DOHH2 (cell line): ENCODE data around the gene MICAL1.

Experiments
- H3F3A ChIP-seq: fragments of 200-600 bp; sonication (generic), shearing (Covaris generic); 2 replicates; pipeline ENCODE4 v1.6.0; 2016; ENCODE audit warnings: antibody characterized with exemption, mild to moderate bottlenecking; ENCODE audit not compliant: control insufficient read depth, insufficient read depth
- H3K27ac ChIP-seq: fragments of 200-600 bp; sonication (generic); 2 replicates; pipeline ENCODE4 v1.5.1; 2014; ENCODE audit warnings: low read depth, mild to moderate bottlenecking, low read length, moderate library complexity
- H3K27me3 ChIP-seq: fragments of 200-600 bp; sonication (generic); 2 replicates; pipeline ENCODE4 v1.6.1; 2014; ENCODE audit warnings: mild to moderate bottlenecking, low read length, mixed read lengths; ENCODE audit not compliant: control insufficient read depth
- H3K36me3 ChIP-seq: fragments of 200-600 bp; sonication (generic); 2 replicates; pipeline ENCODE4 v1.6.1; 2014; ENCODE audit warnings: mild to moderate bottlenecking, low read length, moderate library complexity, mixed read lengths; ENCODE audit not compliant: control insufficient read depth
- H3K4me1 ChIP-seq: fragments of 200-600 bp; sonication (generic); 2 replicates; pipeline ENCODE4 v1.6.1; 2014; ENCODE audit warnings: mild to moderate bottlenecking, low read length, mixed read lengths; ENCODE audit not compliant: control insufficient read depth
- H3K4me2 ChIP-seq: fragments of 200-600 bp; sonication (generic); 2 replicates; pipeline ENCODE4 v1.6.0; 2014; ENCODE audit warnings: mild to moderate bottlenecking, low read length, moderate library complexity
- H3K4me3 ChIP-seq: fragments of 200-600 bp; sonication (generic); 2 replicates; pipeline ENCODE4 v1.5.1; 2014; ENCODE audit warnings: mild to moderate bottlenecking, low read length, mixed read lengths
- H3K79me2 ChIP-seq: fragments of 200-600 bp; sonication (generic); 2 replicates; pipeline ENCODE4 v1.6.1; 2014; ENCODE audit warnings: mild to moderate bottlenecking, low read length, mixed read lengths; ENCODE audit not compliant: control insufficient read depth
- H3K9me2 ChIP-seq: fragments of 200-600 bp; sonication (generic); replicated peaks from 2 replicates; pipeline ENCODE4 v1.6.1; 2014; ENCODE audit warnings: mild to moderate bottlenecking, low read length, mixed read lengths; ENCODE audit not compliant: control insufficient read depth
- H3K9me3 ChIP-seq: fragments of 200-600 bp; sonication (generic); 2 replicates; pipeline ENCODE4 v1.6.1; 2014; ENCODE audit warnings: antibody characterized with exemption, low read length, mixed read lengths; ENCODE audit not compliant: control insufficient read depth, insufficient read depth
- H4K20me1 ChIP-seq: fragments of 200-600 bp; sonication (generic); 2 replicates; pipeline ENCODE4 v1.6.0; 2014; ENCODE audit warnings: low read depth, mild to moderate bottlenecking, antibody characterized with exemption, low read length, moderate library complexity; ENCODE audit not compliant: control insufficient read depth, insufficient read depth
- CTCF ChIP-seq: fragments of 200-600 bp; sonication (generic); IDR thresholded peaks from one replicate; pipeline ENCODE4 v1.5.1; 2014; ENCODE audit warnings: antibody characterized with exemption, mild to moderate bottlenecking, low read depth, low read length; ENCODE audit not compliant: poor library complexity, severe bottlenecking
- EZH2phosphoT487 ChIP-seq: fragments of 200-600 bp; sonication (generic); IDR thresholded peaks from 2 replicates; pipeline ENCODE4 v1.6.1; 2017; ENCODE audit warnings: borderline replicate concordance, mild to moderate bottlenecking, antibody characterized with exemption, low read length, moderate library complexity, mixed read lengths

MICAL1 gene

GRCh38 chr6:109436041-109436440, 19.5 kb downstream of the MICAL1 start:
- TF ChIP-seq EZH2phosphoT487: no peak
- TF ChIP-seq CTCF: no peak
- Histone ChIP-seq H3K27ac (no peak overlapping the region), H3K4me1 (peaks cover 7% of the 10 kb centered on the region), H3K79me2 (peaks cover 3% of the 10 kb centered on the region), H3K9me3 (no peaks in the 10 kb centered on the region), H3F3A (no peaks in the 10 kb centered on the region), H4K20me1 (no peaks in the 10 kb centered on the region), H3K9me2 (no peaks in the 10 kb centered on the region), H3K27me3 (peaks cover 7% of the 10 kb centered on the region; the same call in 1 of the 2 replicates), H3K4me2 (no peak overlapping the region), H3K4me3 (no peak overlapping the region), H3K36me3 (peaks cover 4% of the 10 kb centered on the region; the same call in 1 of the 2 replicates)

GRCh38 chr6:109434456-109434855, 21.1 kb downstream of the MICAL1 start:
- H3K27ac ChIP-seq: no peak overlapping the region
- H3K9me3 ChIP-seq: no peaks in the 10 kb centered on the region
- H3K79me2 ChIP-seq: no peaks in the 10 kb centered on the region
- H4K20me1 ChIP-seq: no peaks in the 10 kb centered on the region
- no peaks in the 10 kb centered on the region for H3K9me2 ChIP-seq
- H3K4me3 ChIP-seq: no peak overlapping the region
- no peaks in the 10 kb centered on the region for H3F3A ChIP-seq
- H3K4me1 ChIP-seq: no peaks in the 10 kb centered on the region
- TF ChIP-seq EZH2phosphoT487 (no peak), CTCF (no peak)
- no peak overlapping the region for H3K4me2 ChIP-seq
- no peaks in the 10 kb centered on the region for H3K36me3 ChIP-seq
- H3K27me3 ChIP-seq: peaks cover 7% of the 10 kb centered on the region; the same call in 1 of the 2 replicates

DNA sequence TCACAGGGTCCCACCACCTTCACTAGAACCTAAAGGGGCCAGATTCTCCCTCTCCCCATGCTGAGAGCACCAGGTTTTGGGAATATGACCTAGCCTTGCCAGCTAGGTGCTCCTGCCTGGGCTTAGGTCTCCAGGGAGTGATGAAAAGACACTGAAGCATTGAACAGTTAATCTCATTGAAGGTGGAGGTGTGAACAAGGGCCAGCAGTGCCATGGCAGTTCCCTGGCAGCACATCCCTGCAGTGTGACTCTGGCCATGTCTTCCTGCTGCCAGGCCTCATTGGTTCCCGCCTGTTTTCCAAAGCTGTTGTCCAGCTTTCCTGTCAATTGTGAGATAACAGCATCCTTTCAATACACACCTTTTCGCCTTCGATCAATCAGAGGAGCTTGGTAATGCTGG, 26.1 kb downstream of the MICAL1 start:
- no peaks in the 10 kb centered on the region for H4K20me1 ChIP-seq
- H3K27ac ChIP-seq: no peak overlapping the region
- no peaks in the 10 kb centered on the region; the same call in 1 of the 2 replicates for H3K4me1 ChIP-seq
- H3K4me2 ChIP-seq: no peak overlapping the region
- H3F3A ChIP-seq: no peaks in the 10 kb centered on the region
- peaks cover 15% of the 10 kb centered on the region; the same call in 1 of the 2 replicates for H3K27me3 ChIP-seq
- H3K9me3 ChIP-seq: no peaks in the 10 kb centered on the region
- no peak for TF ChIP-seq CTCF
- TF ChIP-seq EZH2phosphoT487: no peak
- no peaks in the 10 kb centered on the region for H3K9me2 ChIP-seq
- no peaks in the 10 kb centered on the region for H3K36me3 ChIP-seq
- no peak overlapping the region for H3K4me3 ChIP-seq
- H3K79me2 ChIP-seq: no peaks in the 10 kb centered on the region
